ENCODE data around the gene CLUH.

- TF ChIP-seq, protein P1, sequence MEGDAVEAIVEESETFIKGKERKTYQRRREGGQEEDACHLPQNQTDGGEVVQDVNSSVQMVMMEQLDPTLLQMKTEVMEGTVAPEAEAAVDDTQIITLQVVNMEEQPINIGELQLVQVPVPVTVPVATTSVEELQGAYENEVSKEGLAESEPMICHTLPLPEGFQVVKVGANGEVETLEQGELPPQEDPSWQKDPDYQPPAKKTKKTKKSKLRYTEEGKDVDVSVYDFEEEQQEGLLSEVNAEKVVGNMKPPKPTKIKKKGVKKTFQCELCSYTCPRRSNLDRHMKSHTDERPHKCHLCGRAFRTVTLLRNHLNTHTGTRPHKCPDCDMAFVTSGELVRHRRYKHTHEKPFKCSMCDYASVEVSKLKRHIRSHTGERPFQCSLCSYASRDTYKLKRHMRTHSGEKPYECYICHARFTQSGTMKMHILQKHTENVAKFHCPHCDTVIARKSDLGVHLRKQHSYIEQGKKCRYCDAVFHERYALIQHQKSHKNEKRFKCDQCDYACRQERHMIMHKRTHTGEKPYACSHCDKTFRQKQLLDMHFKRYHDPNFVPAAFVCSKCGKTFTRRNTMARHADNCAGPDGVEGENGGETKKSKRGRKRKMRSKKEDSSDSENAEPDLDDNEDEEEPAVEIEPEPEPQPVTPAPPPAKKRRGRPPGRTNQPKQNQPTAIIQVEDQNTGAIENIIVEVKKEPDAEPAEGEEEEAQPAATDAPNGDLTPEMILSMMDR (IDR thresholded peaks at IDR 0.05), result no peak
- TF ChIP-seq POLR2AphosphoS5 (IDR thresholded peaks at IDR 0.05) (no peak), POLR2A (IDR thresholded peaks at IDR 0.05) (no peak)
These were observed 12.6 kb upstream of the CLUH start for GRCh38 chr17:2723997-2724783.

All from sigmoid colon (tissue), 4 donors.